Measurements from ENCODE around the gene ABHD17C.
A peak's percentile ranks its signal among the peaks of the same experiment; 100 is the strongest.
"Not testable (repeated sequence)": the region's sequence is repeated elsewhere in the genome, so short reads cannot be mapped to it uniquely, and the experiment has no call there.

ABHD17C gene

DNA sequence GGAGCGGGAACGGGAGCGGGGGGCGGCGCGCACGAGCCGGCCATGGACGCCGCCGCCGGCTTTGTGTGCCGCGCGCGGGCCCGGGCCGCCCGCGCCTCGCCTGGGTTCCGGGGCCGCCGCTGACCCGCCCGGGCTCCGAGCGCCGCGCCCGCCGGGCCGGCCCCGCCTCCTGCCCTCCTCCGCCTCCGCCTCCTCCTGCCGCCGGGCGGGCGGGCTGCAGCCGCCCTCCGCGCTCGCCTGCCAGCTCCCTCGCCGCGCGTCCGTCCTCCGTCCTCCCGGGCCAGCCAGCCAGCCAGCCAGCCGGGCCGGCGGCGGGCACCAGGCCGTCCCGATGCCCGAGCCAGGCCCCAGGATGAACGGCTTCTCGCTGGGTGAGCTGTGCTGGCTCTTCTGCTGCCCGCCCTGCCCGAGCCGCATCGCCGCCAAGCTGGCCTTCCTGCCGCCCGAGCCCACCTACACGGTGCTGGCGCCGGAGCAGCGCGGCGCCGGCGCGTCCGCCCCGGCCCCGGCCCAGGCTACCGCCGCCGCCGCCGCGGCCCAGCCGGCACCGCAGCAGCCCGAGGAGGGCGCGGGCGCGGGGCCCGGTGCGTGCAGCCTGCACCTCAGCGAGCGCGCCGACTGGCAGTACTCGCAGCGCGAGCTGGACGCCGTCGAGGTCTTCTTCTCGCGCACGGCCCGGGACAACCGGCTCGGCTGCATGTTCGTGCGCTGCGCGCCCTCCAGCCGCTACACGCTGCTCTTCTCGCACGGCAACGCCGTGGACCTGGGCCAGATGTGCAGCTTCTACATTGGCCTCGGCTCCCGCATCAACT is at the start of gene ABHD17C:
ABHD17C (plus strand) TSS at position 212 of the 812 bp plus-strand sequence; CDS start at position 332, 120 bp downstream.
- peak; percentile 58 for DNase-seq (ENCODE audit: low spot score)

GRCh38 chr15:80645494-80646065 is 49.5 kb upstream of the ABHD17C start:
- no peak for DNase-seq (ENCODE audit: low spot score)

DNA sequence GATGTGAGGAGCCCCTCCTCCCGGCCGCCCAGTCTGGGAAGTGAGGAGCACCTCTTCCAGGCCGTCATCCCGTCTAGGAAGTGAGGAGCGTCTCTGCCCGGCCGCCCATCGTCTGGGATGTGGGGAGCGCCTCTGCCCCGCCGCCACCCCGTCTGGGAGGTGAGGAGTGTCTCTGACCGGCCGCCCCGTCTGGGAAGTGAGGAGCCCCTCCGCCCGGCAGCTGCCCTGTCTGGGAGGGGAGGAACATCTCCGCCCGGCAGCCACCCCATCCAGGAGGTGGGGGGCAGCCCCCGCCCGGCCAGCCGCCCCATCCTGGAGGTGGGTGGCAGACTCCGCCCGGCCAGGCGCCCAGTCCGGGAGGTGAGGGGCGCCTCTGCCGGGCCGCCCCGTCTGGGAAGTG is 47.7 kb upstream of the ABHD17C start:
- DNase-seq (ENCODE audit: low spot score) = not testable (repeated sequence)

DNA sequence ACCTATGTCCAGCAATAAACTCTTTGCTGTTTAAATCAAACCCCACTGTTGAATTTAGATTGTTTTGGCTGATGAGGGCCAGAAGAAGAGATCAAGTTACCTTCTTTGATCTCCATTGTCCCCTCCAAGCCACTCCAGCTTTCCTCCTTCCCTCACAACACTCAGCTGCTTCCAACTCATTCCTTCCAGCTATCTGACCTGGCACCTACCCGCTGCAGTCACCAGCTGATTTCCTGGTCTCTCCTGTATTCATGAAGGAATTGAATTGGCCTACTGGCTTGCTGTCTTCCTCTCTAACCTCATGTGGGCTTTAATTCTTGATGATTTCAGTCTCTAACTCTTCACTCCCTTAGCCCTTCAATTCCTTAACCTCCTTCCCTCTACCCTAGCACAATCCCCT is 40.8 kb upstream of the ABHD17C start:
- DNase-seq (ENCODE audit: low spot score) = no peak

DNA sequence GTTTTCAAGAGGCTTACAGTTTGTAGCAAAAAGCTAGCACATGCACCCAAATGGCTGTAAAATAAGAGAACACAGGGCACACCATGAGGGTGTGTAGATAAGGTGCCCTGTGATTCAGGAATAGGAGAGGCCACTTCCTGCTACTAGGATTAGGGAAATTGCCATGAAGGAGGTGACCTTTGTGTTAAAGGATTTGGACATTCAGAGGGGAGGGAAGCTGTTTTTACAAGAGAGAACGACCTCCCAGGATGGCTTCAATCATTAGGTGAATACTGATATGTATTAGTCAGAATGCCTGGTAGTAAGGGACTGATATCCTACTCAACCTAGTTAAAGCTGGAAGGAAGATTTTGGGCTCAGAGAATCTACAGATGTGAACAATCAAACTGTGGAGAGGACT is 35.7 kb upstream of the ABHD17C start:
- DNase-seq (ENCODE audit: low spot score) = no peak

- DNase-seq (ENCODE audit: low spot score) = peak; percentile 49
Measured at GRCh38 chr15:80660119-80660518, 35.0 kb upstream of the ABHD17C start.

DNA sequence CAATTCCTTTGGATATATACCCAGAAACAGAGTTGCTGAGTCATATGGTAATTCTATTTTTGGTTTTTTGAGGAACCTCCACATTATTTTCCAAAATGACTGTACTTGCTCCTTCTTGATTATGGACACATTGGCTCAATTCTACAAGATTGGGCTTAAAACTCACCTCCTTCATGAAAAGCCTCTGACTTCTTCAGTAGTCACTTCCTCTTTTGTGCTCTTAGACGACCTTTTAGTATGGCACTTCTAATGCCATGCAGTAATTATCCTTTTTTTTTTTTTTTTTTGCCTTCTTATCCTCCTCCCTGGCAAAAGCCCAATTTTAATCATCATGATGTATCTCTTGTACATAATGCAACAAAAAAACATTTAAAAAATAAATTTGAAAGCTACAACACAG is 33.0 kb upstream of the ABHD17C start:
- DNase-seq (ENCODE audit: low spot score) = no peak

DNA sequence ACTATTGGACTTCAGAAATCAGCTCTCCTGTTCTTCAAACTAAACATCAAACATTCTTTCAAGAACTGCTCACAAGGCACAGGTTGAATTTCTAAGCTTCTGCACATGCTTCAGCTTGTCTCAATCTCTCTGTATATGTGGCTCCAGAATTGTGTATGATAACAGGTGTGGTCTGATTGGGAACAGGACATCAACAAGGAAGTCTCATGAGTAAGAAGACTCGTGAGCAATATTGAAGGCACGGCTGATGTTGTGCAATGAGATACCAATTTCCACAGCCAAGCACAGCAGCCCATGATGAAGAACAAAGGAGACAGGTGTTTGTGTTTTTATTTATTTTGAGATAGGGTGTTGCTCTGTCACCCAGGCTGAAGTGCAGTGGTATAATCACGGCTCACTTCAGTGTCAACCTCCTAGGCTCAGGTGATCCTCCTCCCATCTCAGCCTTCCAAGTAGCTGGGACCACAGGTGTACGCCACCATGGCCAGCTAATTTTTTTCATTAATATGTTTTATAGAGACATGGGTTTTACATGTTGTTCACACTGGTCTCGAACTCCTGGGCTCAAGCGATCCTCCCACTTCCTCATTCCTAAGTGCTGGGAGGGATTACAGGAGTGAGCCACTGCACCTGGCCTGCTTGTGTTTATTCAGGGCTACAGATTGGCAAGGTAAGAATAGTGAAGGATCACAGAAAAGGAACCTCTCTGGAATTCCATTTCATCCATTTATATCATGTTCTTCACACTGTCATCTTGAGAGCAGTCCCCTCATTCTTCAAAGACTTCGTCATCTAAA is 32.2 kb upstream of the ABHD17C start:
- no peak for DNase-seq (ENCODE audit: low spot score)

DNA sequence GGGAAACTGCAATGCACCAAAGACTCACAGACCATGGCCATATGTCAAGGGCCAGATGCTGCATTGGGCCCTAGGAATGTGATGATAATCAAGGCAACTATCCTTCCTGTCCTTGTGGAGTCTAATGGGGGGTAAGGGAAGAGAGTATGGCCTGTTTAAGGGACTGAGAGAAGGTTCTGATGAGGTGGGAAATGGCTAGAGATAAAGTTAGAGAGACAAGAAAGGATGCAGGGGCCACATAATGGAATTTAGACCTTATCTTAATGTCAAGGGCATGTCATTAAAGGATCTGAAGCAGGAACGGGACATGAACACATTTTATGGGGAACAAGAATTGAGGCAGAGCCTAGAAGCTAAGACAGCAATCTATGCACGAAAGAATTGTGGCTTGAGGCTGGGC is 30.0 kb upstream of the ABHD17C start:
- DNase-seq (ENCODE audit: low spot score) = no peak

GRCh38 chr15:80667936-80668335 is 27.2 kb upstream of the ABHD17C start:
- no peak for DNase-seq (ENCODE audit: low spot score)

DNA sequence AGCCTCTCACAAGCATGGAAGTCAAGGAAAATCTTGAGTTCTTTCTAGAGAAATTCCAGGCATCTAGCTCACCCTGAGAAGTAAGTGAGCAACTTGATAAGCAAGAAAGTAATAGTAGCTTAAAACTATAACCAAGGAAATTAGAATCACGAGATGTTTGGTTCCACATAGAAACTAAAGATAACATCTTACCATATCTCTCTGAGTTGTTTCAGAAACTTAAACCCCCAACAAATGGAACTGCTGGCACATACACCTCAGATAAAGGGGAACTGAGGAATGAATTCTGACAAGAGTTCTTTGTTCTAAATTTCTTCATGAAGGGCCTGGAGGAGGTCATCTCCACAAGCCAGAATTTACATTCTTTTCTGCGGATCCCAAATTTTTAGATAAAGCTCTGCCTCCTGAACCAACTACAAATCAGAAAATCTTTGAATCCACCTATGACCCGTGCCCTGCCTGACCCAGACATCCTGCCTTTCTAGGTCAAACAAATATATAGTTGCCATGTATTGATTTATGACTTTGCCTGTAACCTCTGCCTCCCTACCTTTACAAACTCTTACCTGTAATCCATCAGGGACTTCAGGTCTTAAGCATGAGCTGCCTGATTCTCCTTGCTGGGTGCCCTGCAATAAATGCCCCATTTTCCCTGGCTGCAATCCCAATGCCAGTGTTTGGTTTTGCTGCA is 26.4 kb upstream of the ABHD17C start:
- DNase-seq (ENCODE audit: low spot score) = no peak

GRCh38 chr15:80669663-80670273 is 25.3 kb upstream of the ABHD17C start:
- DNase-seq (ENCODE audit: low spot score) = no peak

DNA sequence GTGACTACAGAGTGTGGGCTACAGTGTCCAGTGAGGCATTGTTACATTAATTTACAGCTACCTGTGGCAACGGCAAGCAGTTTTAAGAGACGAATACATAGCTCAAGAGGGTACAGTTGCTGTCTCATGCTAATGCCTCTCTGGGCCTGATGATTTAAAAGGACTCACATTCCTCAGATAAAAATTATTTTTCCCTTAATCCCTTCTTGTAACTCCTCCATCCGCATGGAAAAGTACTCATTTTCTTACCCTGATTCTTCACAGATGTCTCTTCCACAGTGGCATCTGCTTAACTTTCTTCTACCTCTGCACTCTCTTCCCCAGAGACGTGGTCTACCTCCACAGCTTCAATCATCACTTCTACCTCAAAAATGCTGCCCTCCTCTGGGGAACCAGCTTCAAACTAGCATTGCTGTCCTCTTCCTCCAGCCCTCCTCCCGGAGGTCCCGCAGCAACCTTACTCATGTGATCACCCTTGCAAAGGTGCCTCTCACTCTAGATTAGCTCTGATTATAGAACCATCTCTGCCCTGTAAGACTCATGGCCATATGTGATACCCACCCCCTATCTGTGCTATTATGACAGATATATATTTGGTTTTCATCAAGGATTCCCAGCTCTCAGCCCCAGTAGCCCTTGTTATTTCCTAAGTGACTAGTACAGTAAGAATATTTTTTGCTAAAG is 21.4 kb upstream of the ABHD17C start:
- no peak for DNase-seq (ENCODE audit: low spot score)

DNA sequence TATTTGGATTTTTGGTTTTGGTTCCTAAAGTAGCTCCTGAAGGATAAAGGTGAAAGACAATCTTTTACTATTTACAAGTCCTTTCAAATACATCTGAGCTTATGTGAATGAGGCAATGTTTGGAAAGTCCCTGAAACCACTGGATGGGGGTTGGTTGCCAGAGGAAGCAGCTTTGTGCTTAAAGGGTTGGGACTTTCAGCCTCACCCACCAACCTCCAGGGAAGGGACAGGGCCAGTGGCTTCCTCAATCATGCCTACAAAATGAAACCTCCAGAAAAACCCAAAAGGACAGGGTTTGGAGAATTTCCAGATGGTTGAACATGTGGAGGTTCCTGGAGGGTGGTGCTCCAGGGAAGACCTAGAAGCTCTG is 20.9 kb upstream of the ABHD17C start:
- no peak for DNase-seq (ENCODE audit: low spot score)

- DNase-seq (ENCODE audit: low spot score) = no peak
Measured at GRCh38 chr15:80677041-80677440, 18.1 kb upstream of the ABHD17C start.

DNA sequence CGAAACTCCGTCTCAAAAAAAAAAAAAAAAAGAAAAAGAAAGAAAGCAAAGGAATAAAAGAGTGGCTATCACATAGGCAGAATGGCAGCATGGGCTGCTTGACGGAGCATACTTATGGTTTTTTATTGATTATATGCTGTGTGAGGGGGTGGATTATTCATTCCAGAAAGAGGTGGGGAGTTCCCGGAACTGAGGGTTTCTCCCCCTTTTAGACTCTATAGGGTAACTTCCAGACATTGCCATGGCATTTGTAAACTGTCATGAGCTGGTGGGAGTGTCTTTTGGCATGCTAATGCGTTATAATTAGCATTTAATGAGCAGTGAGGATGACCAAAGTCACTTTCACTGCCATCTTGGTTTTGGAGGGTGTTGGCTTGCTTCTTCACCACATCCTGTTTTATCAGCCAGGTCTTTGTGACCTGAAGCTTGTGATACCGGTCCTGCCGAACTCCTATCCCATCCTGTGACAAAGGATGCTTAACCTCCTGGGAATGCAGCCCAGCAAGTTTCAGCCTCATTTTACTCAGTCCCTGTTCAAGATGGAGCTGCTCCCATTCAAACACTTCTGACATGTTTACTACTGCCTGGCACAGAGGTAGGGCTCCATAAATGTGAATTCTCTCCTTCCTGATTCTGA is 15.8 kb upstream of the ABHD17C start:
- no peak for DNase-seq (ENCODE audit: low spot score)

DNA sequence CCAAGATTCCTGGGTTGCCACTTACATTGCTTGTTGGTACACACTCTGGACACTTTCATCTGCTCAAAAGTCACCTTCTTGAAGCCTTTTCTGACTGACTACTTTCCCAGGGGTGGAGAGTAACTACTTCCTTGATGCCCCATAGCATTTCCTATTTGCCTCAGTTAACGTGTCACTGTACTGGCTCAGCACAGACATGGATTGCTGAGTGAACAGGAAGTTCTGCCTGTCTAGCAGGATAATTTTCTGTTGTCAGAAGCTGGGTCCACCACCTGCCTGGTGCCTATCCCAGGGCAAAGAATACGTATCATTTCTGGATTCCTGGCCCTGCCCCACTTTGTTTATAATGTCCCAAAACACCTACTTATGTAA is 15.3 kb upstream of the ABHD17C start:
- no peak for DNase-seq (ENCODE audit: low spot score)

GRCh38 chr15:80682201-80682600 is 12.9 kb upstream of the ABHD17C start:
- no peak for DNase-seq (ENCODE audit: low spot score)

DNA sequence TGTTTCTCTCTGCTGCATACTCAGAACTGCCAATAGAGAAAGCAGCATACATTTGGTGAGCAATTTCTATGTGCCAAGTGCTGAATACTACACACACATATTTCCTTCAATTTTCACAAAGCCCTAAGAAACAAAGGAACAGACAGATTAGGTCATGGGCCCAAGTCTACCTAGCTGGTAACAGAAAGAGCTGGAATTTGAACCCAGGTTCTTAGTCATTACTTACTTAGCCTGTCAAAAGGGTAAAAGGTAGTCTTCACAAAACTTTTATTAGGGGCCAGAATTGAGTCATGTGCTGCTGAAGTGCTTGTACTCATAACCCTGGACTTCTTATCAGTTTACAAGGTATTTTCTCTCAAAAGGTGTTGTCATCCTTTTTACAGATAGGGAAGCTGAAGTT is 10.4 kb upstream of the ABHD17C start:
- DNase-seq (ENCODE audit: low spot score) = no peak

GRCh38 chr15:80685628-80686027 is 9.5 kb upstream of the ABHD17C start:
- DNase-seq (ENCODE audit: low spot score) = no peak

DNA sequence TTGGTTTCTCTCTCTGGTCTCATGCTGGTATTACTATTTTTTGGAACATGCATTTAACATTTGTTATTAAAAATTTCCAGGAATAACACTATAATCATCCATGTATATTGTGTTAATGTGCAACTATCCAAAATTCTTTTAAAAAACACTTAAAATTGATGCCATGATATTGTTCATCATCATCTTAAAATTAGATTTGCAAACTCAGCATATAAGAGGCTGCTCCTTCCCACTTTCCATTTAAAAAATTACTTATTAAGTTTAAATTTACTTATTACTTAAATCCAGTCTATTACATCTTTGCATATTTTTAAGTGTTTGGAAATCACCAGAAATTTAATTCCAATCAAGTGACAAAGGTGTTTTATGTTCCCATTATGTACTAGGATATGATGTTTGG is 5.8 kb upstream of the ABHD17C start:
- DNase-seq (ENCODE audit: low spot score) = no peak

Measured in Ammon's horn (tissue), 1 donor.